HG02885 (cell line): ENCODE results near the gene ENDOV.
A peak's percentile ranks its signal among the peaks of the same experiment; 100 is the strongest.

Experiments used
- ATAC-seq: cut with Tn5 transposase; IDR thresholded peaks from one replicate; pipeline ENCODE4 v1.9.1; 2021; ENCODE audit warnings: mild to moderate bottlenecking; ENCODE audit not compliant: unreplicated experiment, poor library complexity

Gene ENDOV

DNA sequence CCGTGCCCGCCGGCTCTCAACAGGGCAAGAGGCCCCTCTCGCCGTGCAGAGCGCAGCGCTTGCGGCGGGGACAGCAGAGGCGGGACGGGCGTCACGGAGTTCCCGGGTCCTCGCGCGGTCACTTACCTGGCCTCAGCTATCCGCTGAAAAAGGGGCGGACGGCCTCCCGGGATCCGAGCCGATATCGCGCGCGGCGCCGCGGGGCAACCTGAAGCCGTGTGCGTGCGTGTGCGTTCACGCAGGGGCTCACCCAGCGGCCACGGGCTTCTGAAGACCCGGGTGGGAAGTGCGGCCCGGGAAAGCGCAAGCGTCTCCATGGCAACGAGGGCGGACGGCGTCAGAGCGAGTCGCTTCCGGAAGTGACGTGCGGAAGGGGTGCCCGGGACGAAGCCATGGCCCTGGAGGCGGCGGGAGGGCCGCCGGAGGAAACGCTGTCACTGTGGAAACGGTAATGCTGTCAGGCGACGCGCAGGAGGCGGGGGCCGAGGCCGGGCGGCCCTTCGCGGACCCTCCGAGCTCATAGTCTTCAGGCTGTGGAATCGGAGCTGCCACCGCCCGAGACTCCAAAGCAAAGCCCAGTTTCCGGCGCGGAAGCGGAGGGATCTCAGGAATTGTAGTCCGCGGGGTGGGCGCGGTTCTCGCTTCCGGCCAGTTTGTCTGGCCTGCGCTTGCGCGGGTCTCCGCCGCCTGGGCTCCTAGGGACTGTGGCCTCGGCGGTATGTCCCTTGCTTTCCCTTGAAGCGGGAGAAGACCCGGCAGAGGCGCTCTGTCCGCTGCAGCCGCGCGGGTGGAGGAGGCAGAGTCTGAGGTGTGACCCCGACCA, at the start of gene ENDOV:
ENDOV (plus strand) TSS at position 365 of the 823 bp plus-strand sequence; CDS start at position 393, 28 bp downstream.
- peak; percentile 94 for ATAC-seq

DNA sequence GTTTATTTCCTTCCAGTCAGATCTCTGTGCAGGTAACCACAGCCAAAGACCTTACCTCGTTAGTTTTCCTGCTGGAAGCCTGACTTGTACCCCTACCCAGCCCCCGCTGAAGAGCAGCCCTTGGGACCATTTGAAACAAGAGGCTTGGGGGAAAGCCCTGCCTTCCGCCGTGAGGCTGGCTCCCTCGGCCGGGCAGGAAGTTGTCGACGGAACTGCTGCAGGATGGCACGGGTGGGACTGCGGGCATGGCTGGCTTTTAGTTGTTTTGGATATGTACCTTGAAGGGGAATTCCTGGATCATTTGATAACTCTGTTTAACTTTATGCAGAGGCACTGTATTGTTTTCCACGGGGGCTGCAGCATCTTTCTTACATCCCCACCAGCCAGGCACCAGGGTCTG, 49.0 kb upstream of the ENDOV start:
- ATAC-seq = no peak

GRCh38 chr17:80367503-80367902, 47.5 kb upstream of the ENDOV start:
- no peak for ATAC-seq

- no peak for ATAC-seq
Observed at GRCh38 chr17:80371196-80371595, 43.8 kb upstream of the ENDOV start.

DNA sequence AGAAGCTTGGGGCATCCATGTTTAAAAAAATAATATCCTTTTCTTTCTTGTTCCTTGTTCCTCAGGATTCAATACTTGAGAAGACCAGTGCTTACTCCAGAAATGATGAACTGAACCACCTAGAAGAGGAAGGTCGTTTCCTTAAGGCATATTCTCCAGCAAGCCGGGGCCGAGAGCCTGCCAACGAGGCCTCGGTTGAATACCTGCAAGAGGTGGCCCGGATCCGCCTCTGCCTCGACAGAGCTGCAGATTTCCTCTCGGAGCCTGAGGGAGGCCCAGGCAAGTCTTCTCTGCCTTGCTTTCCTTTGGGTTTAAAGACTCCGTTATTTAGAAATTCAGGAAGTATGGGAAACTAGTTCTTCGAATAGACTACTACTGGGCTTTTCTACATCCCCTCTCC, 42.5 kb upstream of the ENDOV start:
- ATAC-seq = no peak

GRCh38 chr17:80372922-80373570, 41.9 kb upstream of the ENDOV start:
- no peak for ATAC-seq

DNA sequence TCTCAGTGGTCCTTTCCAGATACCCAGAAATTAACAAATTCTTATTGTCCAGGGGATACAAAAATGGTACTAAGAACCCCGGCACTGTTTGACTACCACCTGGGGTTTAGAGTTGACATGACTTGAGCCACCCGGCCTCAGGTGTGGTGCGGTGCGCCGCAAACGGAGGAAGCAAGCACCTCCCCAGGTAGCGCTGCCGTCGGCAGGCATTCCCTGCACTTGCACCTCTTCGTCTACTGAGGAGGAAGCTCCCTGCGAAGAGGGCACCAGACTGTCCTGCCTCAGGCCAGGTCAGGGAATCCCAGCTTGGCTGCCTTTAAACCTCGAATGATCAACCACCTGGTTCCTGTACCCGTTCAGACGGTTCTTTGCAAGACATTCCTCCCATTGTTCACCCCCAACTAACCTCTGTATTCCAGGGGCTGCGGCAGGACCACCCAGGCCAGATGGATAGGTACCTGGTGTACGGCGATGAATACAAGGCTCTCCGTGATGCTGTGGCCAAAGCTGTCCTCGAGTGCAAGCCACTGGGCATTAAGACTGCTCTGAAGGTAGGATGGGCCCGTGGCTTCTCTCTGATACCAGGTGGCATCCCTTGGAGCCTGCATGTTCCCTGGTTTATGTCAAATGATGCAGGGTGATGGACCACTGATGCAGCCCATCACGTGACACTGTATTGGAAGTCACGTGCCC, 40.8 kb upstream of the ENDOV start:
- no peak for ATAC-seq

GRCh38 chr17:80374732-80375585, 40.0 kb upstream of the ENDOV start:
- ATAC-seq = no peak

DNA sequence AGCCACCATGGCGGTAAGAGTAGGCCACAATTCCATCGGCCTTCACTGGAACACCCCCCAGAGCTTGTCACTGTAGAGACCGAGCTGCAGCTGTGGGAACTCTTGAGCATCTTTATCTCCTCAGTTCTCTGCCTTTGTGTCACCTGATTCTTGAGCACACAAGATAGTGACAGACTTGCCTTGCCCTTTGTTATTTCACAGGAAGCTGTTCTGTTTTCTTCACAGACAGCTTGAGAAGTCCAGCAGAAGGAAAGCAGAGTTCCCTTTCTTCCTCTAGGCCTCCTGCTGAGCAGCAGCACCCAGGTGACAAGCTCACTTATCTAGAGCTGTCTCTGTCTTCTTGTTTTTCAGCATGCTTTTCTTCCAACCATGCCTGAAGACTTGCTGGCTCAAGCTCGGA, 38.4 kb upstream of the ENDOV start:
- no peak for ATAC-seq

DNA sequence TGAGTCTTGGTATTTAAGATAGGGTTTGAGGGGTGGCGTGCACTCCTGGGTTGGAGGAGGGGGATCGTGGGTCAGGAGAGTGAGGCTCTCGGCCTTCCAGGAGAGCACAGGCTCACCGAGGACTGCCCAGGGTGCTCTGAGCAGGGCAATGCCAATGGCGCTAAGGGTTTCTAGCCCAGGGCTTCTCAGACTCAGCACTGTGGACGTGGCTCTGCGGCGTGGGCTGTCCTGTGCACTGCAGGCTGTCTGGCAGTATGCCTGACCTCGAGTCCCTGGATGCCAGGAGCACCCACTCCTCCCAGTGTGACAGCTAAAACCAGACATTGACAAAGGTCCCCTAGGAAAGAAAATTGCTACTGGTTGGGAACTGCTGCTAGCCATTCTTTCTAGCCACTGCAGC, 37.2 kb upstream of the ENDOV start:
- no peak for ATAC-seq

DNA sequence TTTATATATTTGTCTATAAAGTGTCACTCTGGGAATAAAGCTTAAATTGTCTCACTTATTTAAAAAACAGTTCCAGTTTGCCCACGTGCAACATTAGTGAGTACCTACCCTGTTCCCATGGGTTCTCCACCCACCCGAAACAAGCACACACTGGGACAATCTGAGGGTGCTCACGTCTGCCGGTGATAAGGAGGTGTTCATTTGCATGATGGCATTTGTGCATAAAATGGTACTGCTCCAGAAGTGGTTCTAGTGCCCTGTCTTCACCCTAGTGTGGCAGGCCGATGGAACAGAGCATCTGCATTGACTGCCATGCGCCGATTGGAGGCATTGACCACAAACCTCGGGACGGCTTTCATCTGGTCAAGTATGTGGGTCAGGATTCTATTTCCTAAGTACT, 35.6 kb upstream of the ENDOV start:
- no peak for ATAC-seq

- ATAC-seq = no peak
Observed at GRCh38 chr17:80380068-80380467, 34.9 kb upstream of the ENDOV start.

GRCh38 chr17:80380555-80381002, 34.4 kb upstream of the ENDOV start:
- ATAC-seq = no peak

DNA sequence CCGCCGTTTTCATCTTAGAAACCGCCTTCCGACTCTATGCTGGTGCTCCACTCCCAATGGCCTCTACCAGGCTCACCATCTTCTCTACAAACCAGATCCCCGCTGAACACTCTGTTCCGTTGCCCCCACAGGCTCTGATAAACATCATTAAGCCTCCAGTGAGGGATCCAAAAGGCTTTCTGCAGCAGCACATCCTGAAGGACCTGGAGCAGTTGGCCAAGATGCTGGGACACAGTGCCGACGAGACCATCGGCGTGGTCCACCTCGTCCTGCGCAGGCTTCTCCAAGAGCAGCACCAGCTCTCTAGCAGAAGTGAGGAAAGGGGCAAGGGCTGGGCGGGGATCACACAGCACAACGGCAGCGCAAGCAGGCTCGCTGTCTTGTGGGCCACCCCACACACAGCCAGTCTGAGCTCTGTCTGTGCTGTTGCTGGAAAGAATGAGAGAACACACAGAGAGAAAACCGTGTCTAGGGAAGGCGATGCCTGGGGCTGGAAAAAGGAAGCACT, 33.5 kb upstream of the ENDOV start:
- ATAC-seq = no peak

GRCh38 chr17:80382446-80382845, 32.5 kb upstream of the ENDOV start:
- no peak for ATAC-seq

DNA sequence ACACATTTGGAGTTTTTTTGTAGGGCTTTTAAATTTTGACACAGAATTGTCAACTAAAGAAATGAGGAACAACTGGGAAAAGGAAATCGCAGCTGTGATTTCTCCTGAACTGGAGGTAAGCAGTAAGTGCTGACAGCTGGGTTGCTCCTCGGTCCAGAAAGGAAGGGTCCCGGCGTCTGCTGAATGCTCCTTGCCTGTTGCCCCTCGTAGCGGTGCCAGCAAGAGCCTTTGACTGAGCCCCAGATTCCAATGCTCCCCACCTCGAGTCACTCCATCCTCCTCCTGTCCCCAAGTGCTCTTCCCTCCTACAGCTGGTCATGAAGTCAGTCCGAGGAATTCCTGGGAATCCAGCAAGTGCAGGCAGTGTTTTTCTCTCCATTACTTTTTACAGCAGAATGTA, 32.0 kb upstream of the ENDOV start:
- no peak for ATAC-seq

DNA sequence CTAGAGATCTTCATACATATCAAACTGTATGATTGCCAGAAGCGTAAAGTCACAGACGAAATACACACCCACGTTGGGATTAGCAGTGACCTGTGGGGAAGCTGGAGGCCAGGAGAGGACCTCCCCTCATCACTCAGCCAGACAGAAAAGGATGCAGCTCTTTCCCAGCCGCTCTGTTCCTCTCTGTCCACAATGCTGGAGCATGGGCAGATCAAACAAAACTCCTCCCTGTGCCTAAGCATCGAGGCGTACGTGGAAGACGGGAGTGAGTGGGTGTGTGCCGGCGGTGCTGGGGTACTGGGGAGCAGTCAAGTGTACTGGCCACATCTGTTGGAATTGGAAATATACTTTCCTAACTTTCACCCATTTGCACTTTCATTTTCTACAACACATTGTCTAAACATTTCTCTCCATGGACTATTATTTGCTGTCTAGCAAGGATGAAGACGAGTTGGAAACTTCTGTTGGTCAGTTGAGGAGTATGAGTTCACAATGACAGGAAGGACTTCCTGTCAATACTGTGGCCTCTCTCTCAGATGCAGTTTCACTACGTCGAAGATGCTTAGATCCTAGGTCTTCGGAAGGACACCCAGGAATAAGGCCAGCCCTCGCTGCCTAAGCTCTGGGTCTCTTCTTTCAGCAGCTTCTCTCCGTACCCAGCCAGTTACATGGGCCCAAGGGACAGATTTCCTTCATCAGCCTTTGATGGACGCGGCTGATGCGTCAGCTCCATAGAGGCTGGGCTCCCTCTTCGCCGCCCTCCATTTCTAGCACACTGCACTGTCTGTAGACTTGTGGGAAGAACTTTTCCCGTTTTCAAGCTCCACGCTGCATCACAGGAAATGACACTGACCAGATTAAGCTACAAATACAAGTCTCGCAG, 30.6 kb upstream of the ENDOV start:
- no peak for ATAC-seq

GRCh38 chr17:80385046-80385445, 29.9 kb upstream of the ENDOV start:
- no peak for ATAC-seq

DNA sequence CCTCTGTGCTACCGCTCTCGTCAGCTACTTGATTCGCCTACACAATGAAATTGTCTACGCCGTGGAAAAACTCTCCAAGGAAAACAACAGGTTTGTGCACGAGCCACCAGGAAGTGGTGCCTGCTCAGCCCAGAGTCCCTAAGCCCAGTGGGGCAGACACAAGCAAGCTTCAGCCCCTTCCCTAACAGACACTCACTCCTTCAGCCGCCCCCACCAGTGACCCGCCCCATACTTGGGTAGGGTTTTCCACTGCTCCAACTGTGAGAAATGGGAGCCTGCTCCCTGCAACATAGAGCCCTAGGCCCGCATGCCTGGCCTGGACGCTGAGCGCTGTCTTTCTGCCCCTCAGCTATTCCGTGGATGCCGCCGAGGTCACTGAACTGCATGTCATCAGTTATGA, 28.6 kb upstream of the ENDOV start:
- no peak for ATAC-seq
